ENCODE measurements around the gene LURAP1L.

Gene LURAP1L

DNA sequence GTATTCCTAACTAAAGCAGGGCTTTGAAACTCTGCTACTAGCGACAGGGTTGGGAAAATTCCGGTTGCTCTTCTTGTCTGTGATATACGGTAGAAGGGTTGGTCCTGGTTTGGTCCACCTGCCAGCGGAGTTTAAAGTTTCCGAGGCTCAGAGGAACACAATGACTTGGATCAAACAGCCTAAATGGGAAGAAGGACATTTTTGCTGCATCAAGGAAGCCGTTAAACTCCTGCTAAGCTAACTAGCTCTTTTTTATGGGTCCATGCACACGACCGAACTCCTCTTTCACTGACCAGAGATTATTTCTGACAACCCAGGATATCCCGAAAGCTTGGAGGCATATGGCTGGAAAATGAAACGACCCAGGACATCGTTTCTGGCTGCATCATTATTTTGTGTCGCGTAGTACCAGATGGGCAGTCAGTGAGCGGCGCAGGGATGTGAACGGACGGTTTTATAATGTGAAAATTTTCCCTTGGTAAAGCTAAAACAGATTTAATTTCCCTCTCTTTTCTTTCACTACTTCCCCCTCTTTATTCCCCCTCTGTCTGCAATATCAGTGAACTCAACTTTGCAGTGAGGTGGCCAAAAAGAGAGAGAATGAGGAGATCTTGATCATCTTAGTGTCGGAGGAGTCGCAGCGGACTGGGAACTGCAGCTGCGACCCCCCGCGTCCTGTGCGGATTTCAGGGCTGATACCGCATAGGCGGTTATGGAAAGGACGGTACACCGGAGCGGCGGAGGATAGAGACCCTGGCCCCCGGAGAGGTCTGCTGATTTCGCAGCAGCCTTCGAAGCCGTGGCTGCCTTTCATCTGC is at the start of gene LURAP1L:
Gene LURAP1L, plus strand, starts transcription at position 160 of the 818 bp plus-strand sequence. CDS start 696 bp downstream, outside the sequence.
- peak within 1 kb of the TSS; percentile 55 for H3K4me3 ChIP-seq (ENCODE audit: low read depth, low read length)
- no peak for DNase-seq (ENCODE audit: low read depth)
- TF ChIP-seq, protein P1, sequence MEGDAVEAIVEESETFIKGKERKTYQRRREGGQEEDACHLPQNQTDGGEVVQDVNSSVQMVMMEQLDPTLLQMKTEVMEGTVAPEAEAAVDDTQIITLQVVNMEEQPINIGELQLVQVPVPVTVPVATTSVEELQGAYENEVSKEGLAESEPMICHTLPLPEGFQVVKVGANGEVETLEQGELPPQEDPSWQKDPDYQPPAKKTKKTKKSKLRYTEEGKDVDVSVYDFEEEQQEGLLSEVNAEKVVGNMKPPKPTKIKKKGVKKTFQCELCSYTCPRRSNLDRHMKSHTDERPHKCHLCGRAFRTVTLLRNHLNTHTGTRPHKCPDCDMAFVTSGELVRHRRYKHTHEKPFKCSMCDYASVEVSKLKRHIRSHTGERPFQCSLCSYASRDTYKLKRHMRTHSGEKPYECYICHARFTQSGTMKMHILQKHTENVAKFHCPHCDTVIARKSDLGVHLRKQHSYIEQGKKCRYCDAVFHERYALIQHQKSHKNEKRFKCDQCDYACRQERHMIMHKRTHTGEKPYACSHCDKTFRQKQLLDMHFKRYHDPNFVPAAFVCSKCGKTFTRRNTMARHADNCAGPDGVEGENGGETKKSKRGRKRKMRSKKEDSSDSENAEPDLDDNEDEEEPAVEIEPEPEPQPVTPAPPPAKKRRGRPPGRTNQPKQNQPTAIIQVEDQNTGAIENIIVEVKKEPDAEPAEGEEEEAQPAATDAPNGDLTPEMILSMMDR (IDR thresholded peaks at IDR 0.05; ENCODE audit: control insufficient read depth, extremely low read depth, insufficient read depth), result 0 out of 2 replicates have a peak, but pooled peaks have one; percentile 2

GRCh38 chr9:12726795-12727194 is 48.0 kb upstream of the LURAP1L start:
- DNase-seq (ENCODE audit: low read depth), result no peak
- TF ChIP-seq, protein P1 (IDR thresholded peaks at IDR 0.05; ENCODE audit: control insufficient read depth, extremely low read depth, insufficient read depth), result no peak

DNA sequence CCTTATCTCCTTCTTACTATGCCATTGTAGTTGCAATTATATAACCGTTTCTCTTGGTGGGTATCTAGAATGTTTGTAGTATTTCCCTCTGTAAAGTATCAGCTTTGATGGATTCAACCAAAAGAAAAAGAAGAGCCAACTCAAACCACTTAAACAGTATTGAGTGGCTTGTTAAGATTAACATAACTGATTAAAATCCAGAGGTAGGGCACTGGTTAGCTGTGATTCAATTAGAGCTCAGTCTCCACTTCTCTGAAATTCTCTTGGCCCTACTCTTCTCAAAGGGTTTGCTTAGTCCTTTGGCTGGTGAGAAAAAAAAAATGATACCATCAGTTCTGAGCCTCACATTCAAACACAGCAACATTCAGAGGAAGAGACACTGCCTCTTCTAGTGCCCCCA is 44.6 kb upstream of the LURAP1L start:
- DNase-seq (ENCODE audit: low read depth), result no peak
- TF ChIP-seq, protein P1 (IDR thresholded peaks at IDR 0.05; ENCODE audit: control insufficient read depth, extremely low read depth, insufficient read depth), result no peak
- no peak overlapping the region for H3K4me3 ChIP-seq (ENCODE audit: low read depth, low read length)

More at GRCh38 chr9:12726795-12727194, 48.0 kb upstream of the LURAP1L start:
- no peak overlapping the region for H3K4me3 ChIP-seq (ENCODE audit: low read depth, low read length)

DNA sequence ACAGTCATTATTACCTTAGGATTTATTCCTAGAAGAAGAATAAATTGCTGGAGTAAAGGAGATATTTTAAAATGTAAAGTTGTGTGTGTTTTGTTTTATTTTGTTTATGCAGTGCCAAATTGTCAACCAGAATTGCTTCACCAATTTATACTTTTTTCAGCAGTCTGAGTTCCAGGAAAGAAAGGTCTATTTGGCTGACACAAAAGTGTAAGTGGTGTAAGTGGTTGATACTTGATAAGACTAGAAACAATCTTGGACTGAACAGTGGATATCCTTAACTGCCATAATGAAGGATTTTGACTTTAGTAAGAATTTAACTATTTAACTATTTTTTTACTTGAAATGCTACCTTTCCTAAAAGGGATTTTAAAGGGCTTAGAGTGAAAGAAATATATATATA is 43.9 kb upstream of the LURAP1L start:
- TF ChIP-seq, protein P1 (IDR thresholded peaks at IDR 0.05; ENCODE audit: control insufficient read depth, extremely low read depth, insufficient read depth), result no peak
- DNase-seq (ENCODE audit: low read depth), result no peak
- H3K4me3 ChIP-seq (ENCODE audit: low read depth, low read length), result no peak overlapping the region

DNA sequence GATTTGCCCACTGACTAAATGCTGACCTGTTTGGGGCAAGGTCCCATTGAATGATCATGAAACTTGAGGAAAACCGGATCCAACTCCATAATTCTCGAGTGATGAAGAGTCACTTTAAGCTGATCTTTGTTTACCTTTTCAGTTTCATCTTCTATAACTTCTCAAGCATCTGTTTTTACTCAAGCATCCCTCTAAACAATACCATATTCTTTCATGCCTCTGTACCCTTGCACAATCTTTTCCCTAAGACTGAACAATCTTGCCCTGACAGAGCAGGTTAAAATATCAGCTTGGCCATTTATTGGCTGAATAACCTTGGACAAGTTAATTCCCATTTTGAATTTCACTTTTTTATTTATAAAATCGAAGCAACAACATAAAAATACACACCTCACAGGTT is 41.8 kb upstream of the LURAP1L start:
- no peak for DNase-seq (ENCODE audit: low read depth)
- H3K4me3 ChIP-seq (ENCODE audit: low read depth, low read length), result no peak overlapping the region
- TF ChIP-seq, protein P1 (IDR thresholded peaks at IDR 0.05; ENCODE audit: control insufficient read depth, extremely low read depth, insufficient read depth), result no peak

- no peak for DNase-seq (ENCODE audit: low read depth)
- TF ChIP-seq, protein P1 (IDR thresholded peaks at IDR 0.05; ENCODE audit: control insufficient read depth, extremely low read depth, insufficient read depth), result no peak
- H3K4me3 ChIP-seq (ENCODE audit: low read depth, low read length), result no peak overlapping the region
Measured at GRCh38 chr9:12735665-12736064, 39.2 kb upstream of the LURAP1L start.
